T-helper 2 cell treated with Interferon-gamma antibody and Interleukin-4, amounts not matched to agents 5 μg/mL and 100 μg/mL, for 36 hours (primary cell): ENCODE results near the gene IFTAP.

Source experiments
- DNase-seq: peaks from one replicate; pipeline ENCODE4 v3.0.0; 2021; ENCODE audit warnings: low spot score
- H3K27ac Mint-ChIP-seq: one replicate; pipeline ENCODE4 v1.8.0; 2021; ENCODE audit warnings: mild to moderate bottlenecking, mixed read lengths
- H3K27me3 Mint-ChIP-seq: one replicate; pipeline ENCODE4 v1.8.0; 2021; ENCODE audit warnings: low read depth, mixed read lengths
- H3K36me3 Mint-ChIP-seq: one replicate; pipeline ENCODE4 v1.8.0; 2021; ENCODE audit warnings: low read depth, mixed read lengths
- H3K4me1 Mint-ChIP-seq: one replicate; pipeline ENCODE4 v1.8.0; 2021; ENCODE audit warnings: low read depth, mixed read lengths
- H3K4me3 Mint-ChIP-seq: one replicate; pipeline ENCODE4 v1.8.0; 2022; ENCODE audit warnings: mild to moderate bottlenecking, moderate library complexity, mixed read lengths
- H3K9me3 Mint-ChIP-seq: one replicate; pipeline ENCODE4 v1.8.0; 2021; ENCODE audit warnings: mixed read lengths

IFTAP gene

DNA sequence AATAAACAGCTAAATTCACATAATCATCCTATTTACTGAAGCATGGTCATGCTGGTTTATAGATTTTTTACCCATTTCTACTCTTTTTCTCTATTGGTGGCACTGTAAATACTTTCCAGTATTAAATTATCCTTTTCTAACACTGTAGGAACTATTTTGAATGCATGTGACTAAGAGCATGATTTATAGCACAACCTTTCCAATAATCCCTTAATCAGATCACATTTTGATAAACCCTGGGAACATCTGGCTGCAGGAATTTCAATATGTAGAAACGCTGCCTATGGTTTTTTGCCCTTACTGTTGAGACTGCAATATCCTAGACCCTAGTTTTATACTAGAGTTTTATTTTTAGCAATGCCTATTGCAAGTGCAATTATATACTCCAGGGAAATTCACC is 15.8 kb upstream of the IFTAP start:
- no peaks in the 10 kb centered on the region for H3K36me3 Mint-ChIP-seq
- peaks cover 9% of the 10 kb centered on the region for H3K27me3 Mint-ChIP-seq
- no peak overlapping the region for H3K4me3 Mint-ChIP-seq
- no peak for DNase-seq
- H3K27ac Mint-ChIP-seq = no peak overlapping the region
- no peaks in the 10 kb centered on the region for H3K4me1 Mint-ChIP-seq
- no peaks in the 10 kb centered on the region for H3K9me3 Mint-ChIP-seq

DNA sequence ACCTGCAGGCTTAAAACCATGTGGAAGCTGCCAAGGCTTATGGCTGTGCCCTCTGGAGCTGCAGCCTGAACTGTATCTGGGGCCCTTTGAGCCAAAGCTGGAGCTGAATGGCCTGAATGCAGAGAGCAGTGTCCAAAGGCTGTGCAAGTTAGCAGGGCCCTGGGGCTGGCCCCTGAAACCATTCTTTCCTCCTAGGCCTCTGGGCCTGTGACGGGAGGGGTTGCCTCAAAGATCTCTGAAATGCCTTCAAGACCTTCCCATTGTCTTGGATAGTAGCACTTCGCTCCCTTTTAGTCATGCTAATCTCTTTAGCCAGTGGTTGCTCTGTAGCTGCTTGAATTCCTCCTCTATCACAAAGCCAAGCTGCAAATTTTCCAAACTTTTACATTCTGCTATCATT is 12.8 kb upstream of the IFTAP start:
- DNase-seq = no peak
- no peak overlapping the region for H3K27ac Mint-ChIP-seq
- H3K4me3 Mint-ChIP-seq = no peak overlapping the region
- H3K9me3 Mint-ChIP-seq = no peaks in the 10 kb centered on the region
- H3K36me3 Mint-ChIP-seq = no peaks in the 10 kb centered on the region
- H3K4me1 Mint-ChIP-seq = no peaks in the 10 kb centered on the region
- peaks cover 10% of the 10 kb centered on the region for H3K27me3 Mint-ChIP-seq

- Mint-ChIP-seq H3K27me3 (peaks cover 3% of the 10 kb centered on the region), H3K4me1 (no peaks in the 10 kb centered on the region), H3K9me3 (no peaks in the 10 kb centered on the region), H3K4me3 (no peak overlapping the region), H3K36me3 (no peaks in the 10 kb centered on the region), H3K27ac (no peak overlapping the region)
- DNase-seq = no peak
Observed at GRCh38 chr11:36583667-36584066, 10.6 kb upstream of the IFTAP start.

GRCh38 chr11:36586543-36586942 is 7.8 kb upstream of the IFTAP start:
- no peaks in the 10 kb centered on the region for H3K36me3 Mint-ChIP-seq
- no peak for DNase-seq
- no peaks in the 10 kb centered on the region for H3K4me1 Mint-ChIP-seq
- no peaks in the 10 kb centered on the region for H3K9me3 Mint-ChIP-seq
- no peak overlapping the region for H3K4me3 Mint-ChIP-seq
- H3K27me3 Mint-ChIP-seq = peaks cover 11% of the 10 kb centered on the region
- H3K27ac Mint-ChIP-seq = no peak overlapping the region

GRCh38 chr11:36588099-36588498 is 6.2 kb upstream of the IFTAP start:
- no peak for DNase-seq
- no peak overlapping the region for H3K4me3 Mint-ChIP-seq
- no peaks in the 10 kb centered on the region for H3K9me3 Mint-ChIP-seq
- no peaks in the 10 kb centered on the region for H3K36me3 Mint-ChIP-seq
- H3K4me1 Mint-ChIP-seq = no peaks in the 10 kb centered on the region
- H3K27me3 Mint-ChIP-seq = peaks cover 19% of the 10 kb centered on the region
- H3K27ac Mint-ChIP-seq = no peak overlapping the region

GRCh38 chr11:36590513-36590912 is 3.8 kb upstream of the IFTAP start:
- Mint-ChIP-seq H3K27me3 (peaks cover 37% of the 10 kb centered on the region), H3K27ac (no peak overlapping the region), H3K4me3 (no peak overlapping the region), H3K9me3 (no peaks in the 10 kb centered on the region), H3K36me3 (no peaks in the 10 kb centered on the region), H3K4me1 (peaks cover 5% of the 10 kb centered on the region)
- no peak for DNase-seq

GRCh38 chr11:36591433-36591832 is 2.9 kb upstream of the IFTAP start:
- Mint-ChIP-seq H3K4me3 (no peak overlapping the region), H3K27ac (no peak overlapping the region), H3K27me3 (peaks cover 39% of the 10 kb centered on the region), H3K9me3 (no peaks in the 10 kb centered on the region), H3K4me1 (peaks cover 5% of the 10 kb centered on the region), H3K36me3 (no peaks in the 10 kb centered on the region)
- DNase-seq = no peak

DNA sequence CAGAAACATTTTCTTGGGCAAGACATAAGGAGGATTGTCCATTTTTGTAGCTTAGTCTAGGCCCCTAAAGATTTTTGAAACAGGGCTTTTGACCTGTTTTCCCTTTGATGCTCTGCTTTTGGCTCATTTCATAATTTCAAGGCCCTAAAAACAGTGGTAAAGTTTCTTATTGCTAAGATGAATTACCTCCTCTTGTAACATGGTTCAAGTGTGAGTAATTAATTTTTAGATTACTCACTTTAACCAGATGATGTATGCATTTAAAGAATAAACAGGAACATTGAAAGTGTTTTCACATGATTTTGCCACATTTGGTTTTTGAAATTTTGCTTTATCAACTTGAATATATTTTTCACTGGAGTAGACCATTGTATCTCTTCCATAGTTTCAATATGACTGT is 2.6 kb downstream of the IFTAP start:
- H3K4me3 Mint-ChIP-seq = no peak overlapping the region
- no peak for DNase-seq

DNA sequence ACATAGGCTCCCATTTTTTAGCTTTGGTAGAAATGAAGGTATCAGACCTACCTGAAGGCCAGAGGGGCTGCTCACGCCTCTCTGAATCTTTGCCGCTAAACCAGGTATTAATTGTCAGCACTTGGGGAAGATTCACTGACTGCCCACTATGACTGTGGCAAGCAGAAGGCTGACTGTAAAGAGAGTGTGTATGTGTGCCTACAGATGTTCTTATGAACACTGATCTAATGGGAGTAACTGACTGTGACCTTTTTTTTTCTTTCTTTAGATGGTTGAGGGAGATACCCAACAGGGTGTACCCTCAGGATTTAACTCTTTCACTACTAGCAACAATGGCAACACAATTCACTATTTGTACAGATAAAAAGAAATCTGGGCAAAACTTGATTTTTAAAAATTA is 3.7 kb downstream of the IFTAP start, which contains the start of gene RAG2:
TSS of gene RAG2 (minus strand) at position 186 of the 400 bp plus-strand sequence. CDS start 4,068 bp downstream, outside the sequence.
- Mint-ChIP-seq H3K27me3 (peaks cover 31% of the 10 kb centered on the region), H3K27ac (no peak within 1 kb of the TSS), H3K36me3 (no peaks in the 10 kb centered on the region), H3K4me1 (peaks cover 6% of the 10 kb centered on the region), H3K4me3 (no peak within 1 kb of the TSS), H3K9me3 (no peaks in the 10 kb centered on the region)
- DNase-seq = no peak

More for the DNA sequence above, 2.6 kb downstream of the IFTAP start:
- H3K27me3 Mint-ChIP-seq = peaks cover 35% of the 10 kb centered on the region
- no peak overlapping the region for H3K27ac Mint-ChIP-seq
- no peaks in the 10 kb centered on the region for H3K9me3 Mint-ChIP-seq
- peaks cover 6% of the 10 kb centered on the region for H3K4me1 Mint-ChIP-seq
- H3K36me3 Mint-ChIP-seq = no peaks in the 10 kb centered on the region

DNA sequence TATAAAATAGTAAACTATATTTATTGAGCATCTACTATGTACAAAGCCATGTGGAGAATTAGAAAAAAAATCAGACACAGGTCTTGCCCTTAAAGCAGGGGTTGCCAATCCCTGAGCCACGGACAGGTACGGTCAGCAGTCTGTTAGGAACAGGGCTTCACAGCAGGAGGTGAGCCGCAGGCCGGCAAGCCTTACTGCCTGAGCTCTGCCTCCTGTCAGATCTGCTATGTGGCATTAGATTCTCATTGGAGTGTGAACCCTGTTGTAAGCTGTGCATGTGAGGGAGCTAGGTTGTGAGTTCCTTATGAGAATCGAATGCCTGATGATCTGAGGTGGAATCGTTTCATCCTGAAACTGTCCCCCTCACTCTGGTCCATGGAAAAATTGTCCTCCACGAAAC is 5.9 kb downstream of the IFTAP start:
- Mint-ChIP-seq H3K36me3 (no peaks in the 10 kb centered on the region), H3K27ac (no peak overlapping the region), H3K4me1 (peaks cover 1% of the 10 kb centered on the region), H3K27me3 (peaks cover 10% of the 10 kb centered on the region), H3K9me3 (no peaks in the 10 kb centered on the region), H3K4me3 (no peak overlapping the region)
- DNase-seq = no peak

GRCh38 chr11:36601155-36601554 is 6.9 kb downstream of the IFTAP start:
- Mint-ChIP-seq H3K27ac (no peak overlapping the region), H3K36me3 (no peaks in the 10 kb centered on the region), H3K9me3 (no peaks in the 10 kb centered on the region), H3K4me3 (no peak overlapping the region), H3K27me3 (peaks cover 7% of the 10 kb centered on the region), H3K4me1 (peaks cover 1% of the 10 kb centered on the region)
- DNase-seq = no peak

GRCh38 chr11:36602135-36602534 is 7.8 kb downstream of the IFTAP start:
- Mint-ChIP-seq H3K27me3 (peaks cover 7% of the 10 kb centered on the region), H3K27ac (no peak overlapping the region)
- DNase-seq = no peak

GRCh38 chr11:36605221-36606216 is 11.2 kb downstream of the IFTAP start:
- H3K4me3 Mint-ChIP-seq = no peak overlapping the region
- no peaks in the 10 kb centered on the region for H3K4me1 Mint-ChIP-seq
- H3K27me3 Mint-ChIP-seq = peaks cover 5% of the 10 kb centered on the region
- DNase-seq = no peak
- no peaks in the 10 kb centered on the region for H3K9me3 Mint-ChIP-seq
- no peak overlapping the region for H3K27ac Mint-ChIP-seq
- no peaks in the 10 kb centered on the region for H3K36me3 Mint-ChIP-seq

More at GRCh38 chr11:36602135-36602534, 7.8 kb downstream of the IFTAP start:
- H3K9me3 Mint-ChIP-seq = no peaks in the 10 kb centered on the region
- H3K4me3 Mint-ChIP-seq = no peak overlapping the region
- H3K4me1 Mint-ChIP-seq = no peaks in the 10 kb centered on the region
- no peaks in the 10 kb centered on the region for H3K36me3 Mint-ChIP-seq

DNA sequence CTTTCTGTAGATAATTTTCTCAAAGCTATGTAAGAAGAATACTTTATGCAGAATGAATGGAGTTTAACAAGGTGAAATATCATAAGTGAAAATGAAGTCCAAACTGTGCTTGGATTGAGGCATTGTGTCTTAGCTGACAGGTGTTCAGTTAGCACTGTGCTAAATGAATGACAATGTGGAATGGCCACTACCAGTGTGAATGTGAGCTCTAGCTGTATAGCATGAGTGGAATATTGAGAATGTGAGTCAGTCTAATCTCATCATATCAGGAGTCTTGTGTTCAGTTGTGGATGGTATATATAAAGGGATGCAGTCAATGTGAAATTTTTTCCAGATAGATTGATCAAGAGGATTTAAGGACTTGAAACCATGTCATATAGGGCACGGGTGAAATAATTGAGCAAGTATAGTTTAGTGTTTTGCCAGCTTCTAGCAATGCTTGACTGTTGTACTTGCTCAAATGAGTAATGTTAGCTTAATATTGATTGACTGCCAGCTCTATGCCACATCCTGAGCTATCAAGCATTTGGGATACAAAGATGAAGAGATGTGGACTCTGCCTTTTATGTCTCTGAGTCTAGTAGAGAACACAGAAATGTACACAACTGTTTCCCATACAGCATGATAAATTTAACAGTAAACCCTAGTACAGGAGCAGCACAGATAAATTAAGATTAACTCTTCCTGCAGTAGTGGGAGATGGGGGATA is 14.3 kb downstream of the IFTAP start:
- Mint-ChIP-seq H3K9me3 (no peaks in the 10 kb centered on the region), H3K4me3 (no peak overlapping the region), H3K27ac (no peak overlapping the region), H3K36me3 (no peaks in the 10 kb centered on the region), H3K27me3 (no peaks in the 10 kb centered on the region), H3K4me1 (no peaks in the 10 kb centered on the region)
- no peak for DNase-seq
